Measurements from ENCODE around the gene ZNF254.

ZNF254 gene

GRCh38 chr19:24166055-24166454, 79.1 kb downstream of the ZNF254 start:
- TF ChIP-seq CTCF (IDR thresholded peaks at IDR 0.05; ENCODE audit: low read depth, low read length) = no peak
- no peak overlapping the region for H3K4me3 ChIP-seq (ENCODE audit: low read depth, low read length)

GRCh38 chr19:24173882-24174281, 86.9 kb downstream of the ZNF254 start:
- no peak overlapping the region for H3K4me3 ChIP-seq (ENCODE audit: low read depth, low read length)
- TF ChIP-seq CTCF (IDR thresholded peaks at IDR 0.05; ENCODE audit: low read depth, low read length) = no peak

GRCh38 chr19:24177686-24178085, 90.7 kb downstream of the ZNF254 start:
- H3K4me3 ChIP-seq (ENCODE audit: low read depth, low read length) = no peak overlapping the region
- TF ChIP-seq CTCF (IDR thresholded peaks at IDR 0.05; ENCODE audit: low read depth, low read length) = no peak

GRCh38 chr19:24178207-24178606, 91.2 kb downstream of the ZNF254 start:
- no peak for TF ChIP-seq CTCF (IDR thresholded peaks at IDR 0.05; ENCODE audit: low read depth, low read length)
- no peak overlapping the region for H3K4me3 ChIP-seq (ENCODE audit: low read depth, low read length)
